ENCODE data around the gene HHAT. TPM values are rescaled to one million over a fixed set of nuclear protein-coding genes. Genes with fewer than 3 reads are reported as not detected.

The HHAT gene
- total and polyA plus RNA-seq, 2 donors (not counting 3 experiments of a cell fraction or from before 2014, with no cell fraction given) = 2.4 to 4.3 TPM

DNA sequence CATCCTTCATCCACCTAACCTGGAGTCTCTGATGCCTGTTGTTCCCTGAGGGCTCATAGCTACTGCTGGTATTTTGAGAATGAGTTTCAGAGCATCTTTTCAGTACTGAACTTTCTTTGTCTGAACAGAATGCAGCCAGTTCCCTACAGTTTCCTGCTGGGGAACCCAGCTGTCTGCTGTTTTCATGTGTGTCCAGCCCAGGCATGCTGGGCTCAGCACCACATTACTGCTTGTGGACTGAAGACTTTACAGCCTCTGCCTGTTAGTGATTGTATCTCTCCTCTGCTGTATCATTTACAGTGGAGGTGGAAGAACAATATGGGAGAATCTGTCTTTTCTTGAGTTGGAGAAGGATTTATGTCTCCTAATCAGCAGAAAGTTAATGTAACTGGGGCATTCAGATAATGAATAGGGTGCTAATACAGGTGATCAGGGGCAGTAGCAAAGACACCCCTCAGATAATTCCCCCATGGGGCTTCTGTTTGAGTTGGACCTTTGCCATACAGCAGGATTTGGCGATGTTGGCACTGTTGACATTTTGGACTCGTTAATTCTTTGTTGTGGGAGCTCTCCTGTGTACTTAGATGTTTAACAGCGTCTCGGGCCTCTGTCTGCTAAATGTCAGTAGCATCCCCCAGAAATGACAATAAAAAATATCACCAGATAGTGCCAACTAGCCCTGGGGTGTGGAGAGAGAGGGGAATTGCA lies 207.7 kb downstream of the HHAT start:
- FAIRE-seq = no peak
- Histone ChIP-seq H3K9ac (replicated peaks; ENCODE audit: extremely low read depth, insufficient read depth, low read length) (no peak overlapping the region), H3K4me3 (replicated peaks in 1 of 3; ENCODE audit: insufficient read depth in 1 of 3, low read depth in 1 of 3, low read length in 3 of 3) (no peak overlapping the region), H3K9me1 (replicated peaks; ENCODE audit: control insufficient read depth, extremely low read depth, insufficient read depth, low read length) (no peaks in the 10 kb centered on the region), H2AFZ (ENCODE audit: low read depth, low read length) (no peak overlapping the region), H4K20me1 (replicated peaks; ENCODE audit: control insufficient read depth, extremely low read depth, insufficient read depth, low read length) (no peaks in the 10 kb centered on the region), H3K36me3 (ENCODE audit: control insufficient read depth in 2 of 2, extremely low read depth in 1 of 2, insufficient read depth in 2 of 2, low read length in 2 of 2) (no peaks in the 10 kb centered on the region), H3K4me2 (ENCODE audit: insufficient read depth, low read length) (no peak overlapping the region), H3K4me1 (ENCODE audit: control insufficient read depth, extremely low read depth, insufficient read depth, low read length) (no peaks in the 10 kb centered on the region), H3K27ac (ENCODE audit: insufficient read depth, low read depth, low read length) (no peak overlapping the region), H3K27me3 (ENCODE audit: control insufficient read depth in 2 of 2, insufficient read depth in 2 of 2, low read length in 2 of 2) (no peaks in the 10 kb centered on the region), H3K9me3 (replicated peaks; ENCODE audit: control insufficient read depth, insufficient read depth, low read length) (no peaks in the 10 kb centered on the region), H3K79me2 (ENCODE audit: control insufficient read depth, insufficient read depth, low read length) (no peaks in the 10 kb centered on the region)
- dilution Hi-C loops (cut with MboI; ENCODE audit: extremely low pct_ligation_motif_present, low sequenced_read_pairs) = no loop called here
- intact Hi-C loops (cut with micrococcal nuclease) = no loop called here
- TF ChIP-seq, protein P1, sequence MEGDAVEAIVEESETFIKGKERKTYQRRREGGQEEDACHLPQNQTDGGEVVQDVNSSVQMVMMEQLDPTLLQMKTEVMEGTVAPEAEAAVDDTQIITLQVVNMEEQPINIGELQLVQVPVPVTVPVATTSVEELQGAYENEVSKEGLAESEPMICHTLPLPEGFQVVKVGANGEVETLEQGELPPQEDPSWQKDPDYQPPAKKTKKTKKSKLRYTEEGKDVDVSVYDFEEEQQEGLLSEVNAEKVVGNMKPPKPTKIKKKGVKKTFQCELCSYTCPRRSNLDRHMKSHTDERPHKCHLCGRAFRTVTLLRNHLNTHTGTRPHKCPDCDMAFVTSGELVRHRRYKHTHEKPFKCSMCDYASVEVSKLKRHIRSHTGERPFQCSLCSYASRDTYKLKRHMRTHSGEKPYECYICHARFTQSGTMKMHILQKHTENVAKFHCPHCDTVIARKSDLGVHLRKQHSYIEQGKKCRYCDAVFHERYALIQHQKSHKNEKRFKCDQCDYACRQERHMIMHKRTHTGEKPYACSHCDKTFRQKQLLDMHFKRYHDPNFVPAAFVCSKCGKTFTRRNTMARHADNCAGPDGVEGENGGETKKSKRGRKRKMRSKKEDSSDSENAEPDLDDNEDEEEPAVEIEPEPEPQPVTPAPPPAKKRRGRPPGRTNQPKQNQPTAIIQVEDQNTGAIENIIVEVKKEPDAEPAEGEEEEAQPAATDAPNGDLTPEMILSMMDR (IDR thresholded peaks at IDR 0.05; ENCODE audit: extremely low read depth in 1 of 2, insufficient read depth in 1 of 2, low read depth in 1 of 2, low read length in 2 of 2) = no peak
- TF ChIP-seq POLR2A (IDR thresholded peaks at IDR 0.05; ENCODE audit: low read depth, low read length) (no peak), POLR2AphosphoS5 (IDR thresholded peaks at IDR 0.05; ENCODE audit: insufficient read depth, low read depth, low read length) (no peak), GATA2 (IDR thresholded peaks at IDR 0.05; ENCODE audit: insufficient read depth, insufficient read length, low read depth, low read length) (no peak), FOS (IDR thresholded peaks at IDR 0.05; ENCODE audit: borderline replicate concordance, insufficient read depth, low read length) (no peak), MYC (IDR thresholded peaks at IDR 0.05; ENCODE audit: low read depth, low read length) (no peak), JUN (IDR thresholded peaks at IDR 0.05; ENCODE audit: borderline replicate concordance, insufficient read depth, insufficient read length, low read depth) (no peak), EZH2 (IDR thresholded peaks at IDR 0.05; ENCODE audit: borderline replicate concordance, low read depth, low read length, severe bottlenecking) (no peak)
- TF ChIP-seq, protein P2, sequence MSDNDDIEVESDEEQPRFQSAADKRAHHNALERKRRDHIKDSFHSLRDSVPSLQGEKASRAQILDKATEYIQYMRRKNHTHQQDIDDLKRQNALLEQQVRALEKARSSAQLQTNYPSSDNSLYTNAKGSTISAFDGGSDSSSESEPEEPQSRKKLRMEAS (IDR thresholded peaks at IDR 0.05; ENCODE audit: insufficient read depth, insufficient read length) = no peak
- ChIA-PET CTCF (no interaction called here), POLR2A (no interaction called here)
- no peak for DNase-seq (ENCODE audit: low read depth, low spot score)
- no TSS peak for BruUV-seq (replicated peaks)
